Measurements from ENCODE around the gene ADAMTS14.

- no peak for TF ChIP-seq EZH2 (IDR thresholded peaks at IDR 0.05)
- no peak for TF ChIP-seq POLR2AphosphoS5 (IDR thresholded peaks at IDR 0.05; ENCODE audit: borderline replicate concordance, low read depth, low read length)
Measured at GRCh38 chr10:70804421-70804808, 132.1 kb downstream of the ADAMTS14 start.
